Activated T-helper 2 cell treated with anti-CD3 and anti-CD28 coated beads, Interferon-gamma antibody, Interleukin-2, Interleukin-4, amounts not matched to agents 10 μg/mL and 5 μg/mL and 100 μg/mL, durations not matched to agents 14 hours and 24 hours and 36 hours (primary cell): ENCODE measurements around the gene HSPB6. TPM values are rescaled to one million over a fixed set of nuclear protein-coding genes. Genes with fewer than 3 reads are reported as not detected.

Experiments
- DNase-seq: peaks from one replicate; pipeline ENCODE4 v3.0.0; 2021; ENCODE audit warnings: low spot score
- H3K27ac Mint-ChIP-seq: one replicate; pipeline ENCODE4 v1.8.0; 2021; ENCODE audit warnings: mixed read lengths
- H3K27me3 Mint-ChIP-seq: one replicate; pipeline ENCODE4 v1.8.0; 2021; ENCODE audit warnings: low read depth, mixed read lengths
- H3K36me3 Mint-ChIP-seq: one replicate; pipeline ENCODE4 v1.8.0; 2021; ENCODE audit warnings: low read depth, mixed read lengths
- H3K4me1 Mint-ChIP-seq: one replicate; pipeline ENCODE4 v1.8.0; 2021; ENCODE audit warnings: low read depth, mixed read lengths
- H3K4me3 Mint-ChIP-seq: one replicate; pipeline ENCODE4 v1.8.0; 2021; ENCODE audit warnings: low read depth, mild to moderate bottlenecking, moderate library complexity, mixed read lengths
- H3K9me3 Mint-ChIP-seq: one replicate; pipeline ENCODE4 v1.8.0; 2021; ENCODE audit warnings: mixed read lengths
- intact Hi-C: fragments of 100-400 bp; cut with micrococcal nuclease; formaldehyde crosslinking; loops from one replicate; pipeline ENCODE4 v1.15.1; 2023
- total RNA-seq: library from RNA; stranded (reverse); gene quantifications from 2 replicates; pipeline ENCODE4 v1.2.3, GENCODE V29; 2022

Gene HSPB6
- total RNA-seq, 1 donor from 2014 or later, result 0.14 TPM

DNA sequence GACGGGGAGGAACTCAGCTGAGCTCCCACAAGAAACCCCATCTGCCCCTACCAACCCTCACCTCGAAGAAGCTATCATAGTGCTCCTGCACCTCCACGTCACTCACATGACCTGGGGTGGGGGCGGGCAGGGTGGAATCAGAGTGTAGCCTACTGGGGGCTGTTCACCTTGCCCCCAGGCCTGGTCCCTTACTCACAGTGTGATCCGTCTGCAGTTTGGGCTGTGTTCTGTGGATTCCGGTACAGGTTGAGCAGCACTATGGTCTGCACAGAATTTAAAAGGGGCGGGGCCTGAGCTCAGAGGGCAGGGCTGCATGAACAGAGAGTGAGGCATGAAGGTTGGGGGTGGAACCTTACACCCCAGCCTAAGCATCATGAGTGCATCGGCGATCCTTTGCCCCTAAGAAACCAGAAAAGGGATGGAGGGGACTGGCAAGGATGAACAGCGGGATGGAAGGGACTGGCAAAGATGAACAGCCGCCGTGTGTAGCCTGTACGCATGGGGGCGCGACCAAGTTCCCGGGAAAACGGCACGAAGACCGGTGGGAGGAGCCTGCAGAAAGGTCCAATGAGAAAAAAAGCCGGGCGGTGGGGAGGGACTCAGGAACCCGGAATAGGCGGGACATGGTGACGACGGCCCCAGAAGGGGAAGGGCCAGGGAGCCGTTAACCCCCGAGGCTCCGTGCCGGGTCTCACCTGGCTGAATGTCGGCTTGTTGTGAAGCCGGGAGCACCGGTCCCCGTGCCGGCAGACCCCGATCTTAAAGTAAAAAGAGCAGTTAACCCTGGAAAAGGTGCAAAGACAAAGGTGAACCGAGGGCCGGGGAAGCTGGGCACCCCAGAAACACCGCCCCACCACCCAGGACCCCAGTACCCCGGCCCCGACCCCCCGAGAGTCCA lies 12.2 kb downstream of the HSPB6 start:
- Mint-ChIP-seq H3K27ac (peak overlapping the region; percentile 99), H3K36me3 (peaks cover 23% of the 10 kb centered on the region), H3K4me3 (peak overlapping the region; percentile 95), H3K27me3 (no peaks in the 10 kb centered on the region), H3K4me1 (peaks cover 42% of the 10 kb centered on the region), H3K9me3 (no peaks in the 10 kb centered on the region)
- intact Hi-C loops, result loop anchor here (1.0 to 10.0 kb wide), 7 partner anchors 27 to 470 kb away; partner anchors contain the start of genes COX6B1, SDHAF1, THAP8 and WDR62
- peak; percentile 92 for DNase-seq

DNA sequence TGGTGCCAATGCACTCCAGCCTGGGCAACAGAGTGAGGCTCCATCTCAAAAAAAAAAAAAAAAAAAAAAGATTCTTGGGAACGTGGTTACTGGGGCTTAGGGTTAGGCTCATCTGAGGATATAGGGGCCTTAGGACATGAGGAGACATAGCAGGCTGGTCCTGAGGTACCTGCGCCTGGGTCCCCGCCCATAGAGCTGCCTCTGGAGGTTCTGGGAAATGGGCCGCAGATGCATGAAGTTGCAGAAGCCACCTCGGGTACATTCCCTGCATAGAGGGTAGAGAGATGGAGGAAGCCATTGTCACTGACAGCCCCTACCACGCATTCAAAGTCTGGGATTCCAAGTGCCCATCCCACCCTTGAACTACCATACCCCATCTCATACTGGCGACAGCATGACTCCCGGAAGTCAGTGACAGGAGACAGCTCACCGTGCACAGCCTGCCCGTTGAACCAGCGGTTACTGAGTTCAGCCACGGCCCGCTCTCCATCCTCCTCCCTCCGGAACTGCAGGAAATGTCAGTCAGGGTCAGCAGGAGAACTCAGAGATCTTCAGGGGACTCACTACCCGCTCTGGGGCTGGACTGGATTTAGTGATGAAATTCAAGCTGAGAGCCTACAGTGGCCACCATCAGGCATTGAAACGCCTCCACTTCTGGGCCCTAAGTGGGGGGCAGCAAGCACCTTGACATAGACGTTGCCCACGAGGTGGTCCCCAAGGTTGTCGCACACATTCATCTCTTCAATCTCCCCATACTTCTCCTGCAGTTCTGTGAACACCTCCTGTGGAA lies 13.0 kb downstream of the HSPB6 start:
- Mint-ChIP-seq H3K36me3 (peaks cover 28% of the 10 kb centered on the region), H3K4me1 (peaks cover 37% of the 10 kb centered on the region), H3K27me3 (no peaks in the 10 kb centered on the region), H3K27ac (peak overlapping the region; percentile 99), H3K4me3 (peak overlapping the region; percentile 95), H3K9me3 (no peaks in the 10 kb centered on the region)
- no peak for DNase-seq
- intact Hi-C loops, result loop anchor here (1.0 to 10.0 kb wide), 6 partner anchors 42 to 471 kb away; partner anchors contain the start of genes COX6B1, SDHAF1, THAP8 and WDR62

DNA sequence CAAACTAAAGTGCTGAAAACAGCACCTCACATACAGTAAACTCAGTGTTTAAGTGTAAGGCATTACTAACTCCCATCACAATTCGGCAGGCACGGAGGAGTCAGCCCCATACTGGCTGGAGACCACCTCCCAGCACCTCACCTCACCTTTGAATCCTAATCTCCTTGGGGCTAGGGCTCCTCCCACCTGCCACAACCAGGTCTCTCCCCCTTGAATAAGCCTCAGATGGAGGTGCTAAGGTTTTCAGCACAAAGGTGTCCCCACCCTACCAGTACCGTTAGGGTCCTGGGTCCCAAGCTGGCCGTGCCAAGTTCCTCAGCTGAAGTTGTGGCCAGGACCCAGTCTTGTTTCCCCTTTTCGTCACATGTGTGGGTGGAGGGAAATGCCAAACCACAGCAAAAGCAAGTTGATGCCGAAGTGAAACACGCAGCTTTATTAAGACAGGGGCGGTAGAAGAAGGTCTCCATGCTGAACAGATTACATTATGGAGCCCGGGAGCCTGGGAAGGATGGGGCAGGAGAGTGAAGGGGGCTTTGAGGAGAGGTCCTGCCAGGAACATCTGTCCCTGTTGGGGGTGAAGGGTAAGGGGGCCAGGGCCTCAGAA lies 14.6 kb downstream of the HSPB6 start, which contains the start of gene IGFLR1:
TSS of gene IGFLR1 (minus strand) at position 332 of the 604 bp plus-strand sequence. CDS start 1,272 bp downstream, outside the sequence.
- H3K4me1 Mint-ChIP-seq, result peaks cover 31% of the 10 kb centered on the region
- peak; percentile 65 for DNase-seq
- H3K27me3 Mint-ChIP-seq, result no peaks in the 10 kb centered on the region
- H3K4me3 Mint-ChIP-seq, result peak within 1 kb of the TSS; percentile 95
- intact Hi-C loops, result loop anchor here (5.0 to 10.0 kb wide), 4 partner anchors 95 to 473 kb away; partner anchors contain the start of genes COX6B1, SDHAF1, THAP8 and WDR62
- H3K36me3 Mint-ChIP-seq, result peaks cover 40% of the 10 kb centered on the region
- no peaks in the 10 kb centered on the region for H3K9me3 Mint-ChIP-seq
- H3K27ac Mint-ChIP-seq, result peak within 1 kb of the TSS; percentile 95

DNA sequence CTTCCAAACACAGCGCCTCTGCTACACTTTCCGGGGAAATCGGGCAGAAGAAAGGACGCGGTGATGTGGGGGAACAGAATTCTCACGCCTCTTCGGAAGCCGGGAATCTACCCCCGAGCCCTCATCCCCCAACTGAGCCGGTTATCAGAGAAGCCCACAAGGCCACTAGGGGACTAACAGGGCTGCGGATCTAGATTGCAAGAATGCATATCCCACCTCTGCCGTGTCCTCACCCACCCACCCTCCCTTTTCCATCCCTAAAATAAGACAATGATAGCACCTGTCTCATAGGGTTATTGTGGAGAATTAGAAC lies 15.7 kb downstream of the HSPB6 start:
- H3K9me3 Mint-ChIP-seq, result no peaks in the 10 kb centered on the region
- peak overlapping the region; percentile 94 for H3K27ac Mint-ChIP-seq
- H3K36me3 Mint-ChIP-seq, result peaks cover 51% of the 10 kb centered on the region
- intact Hi-C loops, result loop anchor here (2.0 to 10.0 kb wide), 5 partner anchors 46 to 474 kb away; partner anchors contain the start of genes COX6B1, SDHAF1, THAP8 and WDR62
- DNase-seq, result no peak
- no peaks in the 10 kb centered on the region for H3K27me3 Mint-ChIP-seq
- H3K4me1 Mint-ChIP-seq, result peaks cover 30% of the 10 kb centered on the region
- peak overlapping the region; percentile 94 for H3K4me3 Mint-ChIP-seq

DNA sequence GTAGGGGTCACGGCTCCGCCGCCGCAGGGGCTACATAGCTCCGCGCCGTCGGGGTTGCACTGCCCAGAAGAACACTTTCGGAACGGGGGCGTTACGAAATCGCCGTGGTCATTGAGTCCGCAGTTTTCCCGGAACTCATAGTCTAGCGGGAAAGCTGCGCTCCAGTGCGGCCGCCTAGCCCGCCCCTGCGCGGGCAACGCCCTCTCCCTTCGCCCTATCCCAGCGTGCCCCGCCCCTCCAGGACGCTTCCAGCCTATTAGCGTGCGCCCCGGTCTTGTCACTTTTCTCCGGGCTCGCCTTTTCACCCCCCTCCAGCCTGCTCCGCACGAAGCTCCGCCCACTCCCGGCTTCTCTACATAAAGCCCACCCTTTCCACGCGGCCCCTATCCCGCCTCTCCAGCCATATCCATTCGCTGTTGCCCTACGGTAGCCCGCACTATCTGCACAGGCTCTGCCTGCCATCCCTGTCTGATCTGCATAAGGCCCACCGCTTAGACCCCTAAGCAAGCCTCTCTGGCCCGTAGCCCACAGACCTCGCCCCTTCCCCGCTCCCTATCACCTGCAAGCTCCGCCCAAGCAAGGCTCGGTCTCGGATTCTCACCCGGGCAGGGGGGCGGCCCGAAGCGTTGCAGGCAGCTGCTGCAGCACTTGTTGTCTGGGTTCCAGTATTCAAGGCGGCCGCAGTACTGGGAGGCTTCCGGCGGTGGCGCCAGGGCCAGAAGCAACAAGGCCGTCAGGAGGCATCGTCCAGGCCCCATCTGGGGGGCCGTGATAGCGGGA lies 16.2 kb downstream of the HSPB6 start:
- H3K27me3 Mint-ChIP-seq, result no peaks in the 10 kb centered on the region
- H3K4me3 Mint-ChIP-seq, result peak overlapping the region; percentile 94
- peak; percentile 95 for DNase-seq
- H3K36me3 Mint-ChIP-seq, result peaks cover 54% of the 10 kb centered on the region
- intact Hi-C loops, result loop anchor here (1.0 to 10.0 kb wide), 7 partner anchors 28 to 474 kb away; partner anchors contain the start of genes COX6B1, SDHAF1, THAP8 and WDR62
- peaks cover 25% of the 10 kb centered on the region for H3K4me1 Mint-ChIP-seq
- H3K9me3 Mint-ChIP-seq, result no peaks in the 10 kb centered on the region
- H3K27ac Mint-ChIP-seq, result peak overlapping the region; percentile 94

DNA sequence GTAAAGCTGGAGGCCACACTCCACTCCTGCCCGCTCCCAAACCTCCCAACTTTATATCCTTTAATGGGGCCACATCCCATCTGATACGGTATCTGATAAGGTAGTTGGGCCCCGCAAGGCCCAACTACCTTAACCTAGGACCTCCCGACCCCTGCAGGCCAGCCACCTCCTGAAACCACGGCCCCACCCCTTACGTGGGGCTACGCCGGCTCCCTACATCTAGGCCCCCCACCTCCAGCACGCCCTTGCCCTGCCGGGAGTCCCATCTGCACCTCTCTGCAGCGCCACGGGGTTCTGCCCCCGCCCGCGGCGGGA lies 16.8 kb downstream of the HSPB6 start:
- peak overlapping the region; percentile 94 for H3K4me3 Mint-ChIP-seq
- H3K4me1 Mint-ChIP-seq, result peaks cover 25% of the 10 kb centered on the region
- H3K9me3 Mint-ChIP-seq, result no peaks in the 10 kb centered on the region
- H3K36me3 Mint-ChIP-seq, result peaks cover 59% of the 10 kb centered on the region
- H3K27me3 Mint-ChIP-seq, result no peaks in the 10 kb centered on the region
- no peak for DNase-seq
- intact Hi-C loops, result loop anchor here (1.0 to 10.0 kb wide), 7 partner anchors 28 to 475 kb away; partner anchors contain the start of genes COX6B1, SDHAF1, THAP8 and WDR62
- H3K27ac Mint-ChIP-seq, result no peak overlapping the region

DNA sequence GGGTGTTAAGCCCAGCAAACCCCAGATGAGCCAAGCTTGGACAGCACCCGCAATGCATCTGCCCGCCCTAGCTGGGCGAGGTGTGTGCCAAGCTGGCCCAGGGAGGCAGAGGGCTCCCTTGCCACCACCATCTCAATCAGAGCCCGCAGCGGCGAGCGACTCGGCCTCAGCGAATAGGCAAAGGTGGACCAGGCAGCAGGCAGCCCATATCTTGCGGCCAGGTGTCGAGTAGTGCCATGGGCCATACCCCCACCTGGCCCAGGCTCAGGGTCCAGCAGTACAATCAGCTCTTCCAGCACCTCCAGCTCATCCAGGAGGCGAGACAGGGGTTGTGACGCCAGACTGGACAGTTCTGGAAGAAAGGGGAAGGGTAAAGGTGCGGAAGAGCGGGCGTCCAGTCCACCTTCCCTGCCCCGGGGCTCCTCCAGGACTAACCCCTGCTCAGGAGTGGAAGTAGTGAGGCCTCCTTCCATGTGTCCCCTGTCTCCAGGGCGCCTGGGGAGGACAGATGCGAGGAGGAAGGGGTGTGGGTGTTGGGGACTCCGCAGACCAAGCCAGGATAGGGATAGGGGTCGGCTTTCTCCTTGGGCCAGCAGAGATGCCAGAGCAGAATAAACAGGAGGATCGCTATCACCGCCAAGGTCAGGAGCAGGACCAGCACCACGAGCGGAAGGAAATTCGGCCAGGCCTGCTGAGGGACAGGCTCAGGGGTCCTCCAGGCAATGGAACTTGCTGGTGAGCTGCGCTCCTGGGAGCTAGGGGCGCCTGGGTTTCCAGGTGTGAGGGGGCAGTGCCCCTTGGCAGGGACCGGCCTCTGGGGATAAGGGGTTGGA lies 17.3 kb downstream of the HSPB6 start:
- Mint-ChIP-seq H3K27ac (no peak overlapping the region), H3K4me1 (peaks cover 25% of the 10 kb centered on the region), H3K27me3 (no peaks in the 10 kb centered on the region), H3K4me3 (peak overlapping the region; percentile 47), H3K36me3 (peaks cover 65% of the 10 kb centered on the region), H3K9me3 (no peaks in the 10 kb centered on the region)
- DNase-seq, result no peak
- intact Hi-C loops, result loop anchor here (1.0 to 10.0 kb wide), 7 partner anchors 27 to 475 kb away; partner anchors contain the start of genes COX6B1, SDHAF1, THAP8 and WDR62

DNA sequence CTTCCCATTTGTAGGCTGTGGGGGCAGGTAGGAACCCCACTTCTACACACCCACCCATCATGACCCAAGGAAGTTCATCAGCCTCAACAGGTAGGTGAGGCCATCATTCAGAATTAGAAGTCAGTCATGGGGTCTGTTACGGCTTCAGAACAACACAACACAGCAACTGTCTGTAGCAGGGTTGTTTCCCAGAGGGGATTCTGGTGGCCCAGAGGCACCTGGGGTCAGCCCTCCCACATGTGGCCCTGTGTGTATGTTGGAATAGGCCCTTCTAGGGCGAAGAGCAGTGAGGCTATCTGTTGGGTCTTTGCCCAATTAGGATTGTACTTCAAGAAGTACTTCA lies 18.0 kb downstream of the HSPB6 start:
- Mint-ChIP-seq H3K36me3 (peaks cover 68% of the 10 kb centered on the region), H3K27ac (no peak overlapping the region), H3K27me3 (no peaks in the 10 kb centered on the region), H3K4me3 (peak overlapping the region; percentile 47), H3K9me3 (no peaks in the 10 kb centered on the region), H3K4me1 (peaks cover 22% of the 10 kb centered on the region)
- DNase-seq, result no peak
- intact Hi-C loops, result no loop called here

DNA sequence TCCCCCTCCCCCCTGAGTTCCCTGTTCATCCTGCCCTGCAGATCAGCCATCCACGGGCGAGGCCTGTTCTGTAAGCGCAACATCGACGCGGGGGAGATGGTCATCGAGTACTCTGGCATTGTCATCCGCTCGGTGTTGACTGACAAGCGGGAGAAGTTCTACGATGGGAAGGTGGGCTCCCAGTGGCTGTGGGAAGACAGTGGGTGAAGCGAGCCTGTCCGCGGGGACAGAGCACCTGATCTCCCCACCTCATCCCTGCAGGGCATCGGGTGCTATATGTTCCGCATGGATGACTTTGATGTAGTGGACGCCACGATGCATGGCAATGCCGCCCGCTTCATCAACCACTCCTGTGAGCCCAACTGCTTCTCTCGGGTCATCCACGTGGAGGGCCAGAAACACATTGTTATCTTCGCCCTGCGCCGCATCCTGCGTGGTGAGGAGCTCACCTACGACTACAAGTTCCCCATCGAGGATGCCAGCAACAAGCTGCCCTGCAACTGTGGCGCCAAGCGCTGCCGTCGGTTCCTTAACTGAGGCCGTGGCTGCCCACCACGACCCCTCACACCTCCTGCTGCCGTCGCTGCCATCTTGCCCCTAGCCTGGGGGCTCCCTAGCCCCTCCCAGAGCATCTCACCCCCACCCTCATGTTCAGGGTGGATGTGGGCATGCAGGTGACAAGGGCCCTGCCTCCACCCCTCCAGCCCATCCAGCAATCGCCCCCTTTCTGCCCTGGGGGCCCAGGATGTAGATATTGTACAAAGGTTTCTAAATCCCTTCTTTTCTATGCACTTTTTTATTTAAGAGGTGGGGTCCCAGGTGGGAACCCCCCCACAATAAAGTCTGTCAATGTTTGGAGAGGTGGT lies 18.6 kb downstream of the HSPB6 start:
- H3K4me1 Mint-ChIP-seq, result peaks cover 18% of the 10 kb centered on the region
- intact Hi-C loops, result no loop called here
- H3K27me3 Mint-ChIP-seq, result no peaks in the 10 kb centered on the region
- H3K4me3 Mint-ChIP-seq, result no peak overlapping the region
- H3K27ac Mint-ChIP-seq, result no peak overlapping the region
- no peaks in the 10 kb centered on the region for H3K9me3 Mint-ChIP-seq
- no peak for DNase-seq
- H3K36me3 Mint-ChIP-seq, result peaks cover 71% of the 10 kb centered on the region

DNA sequence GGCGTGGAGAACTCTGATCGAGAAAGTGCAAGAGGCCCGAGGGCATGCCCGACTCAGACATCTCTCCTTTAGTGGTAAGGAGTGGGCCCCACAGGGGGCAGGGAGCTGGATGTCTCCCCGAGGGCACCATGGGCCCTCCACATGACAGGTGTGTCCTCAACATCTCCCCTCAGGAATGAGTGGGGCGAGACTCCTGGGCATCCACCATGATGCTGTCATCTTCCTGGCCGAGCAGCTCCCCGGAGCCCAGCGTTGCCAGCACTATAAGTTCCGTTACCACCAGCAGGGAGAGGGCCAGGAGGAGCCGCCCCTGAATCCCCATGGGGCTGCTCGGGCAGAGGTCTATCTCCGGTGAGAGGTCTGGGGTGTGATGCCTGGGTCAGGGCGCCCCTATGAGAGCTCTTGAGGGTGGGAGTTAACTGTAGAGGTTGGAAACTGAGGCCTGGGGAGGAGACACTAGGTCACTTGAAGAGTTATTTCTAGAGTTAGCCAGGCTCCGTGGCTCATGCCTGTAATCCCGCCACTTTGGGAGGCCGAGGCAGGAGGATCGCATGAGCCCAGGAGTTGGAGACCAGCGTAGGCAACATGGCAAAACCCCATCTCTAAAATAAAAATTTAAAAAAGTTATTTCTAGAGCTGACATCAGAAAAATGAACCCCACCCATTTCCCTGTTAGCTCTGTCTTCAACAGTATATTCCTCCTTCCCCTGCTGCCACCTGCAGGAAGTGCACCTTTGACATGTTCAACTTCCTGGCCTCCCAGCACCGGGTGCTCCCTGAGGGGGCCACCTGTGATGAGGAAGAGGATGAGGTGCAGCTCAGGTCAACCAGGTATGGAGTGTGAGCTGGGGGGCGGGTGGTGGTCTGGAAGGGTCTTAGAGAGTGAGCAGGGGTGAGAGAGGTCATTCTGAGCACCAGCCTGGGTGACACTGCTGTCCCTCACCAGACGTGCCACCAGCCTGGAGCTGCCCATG lies 19.6 kb downstream of the HSPB6 start:
- DNase-seq, result no peak
- intact Hi-C loops, result no loop called here

More for the DNA sequence above, 19.6 kb downstream of the HSPB6 start:
- H3K27ac Mint-ChIP-seq, result peak overlapping the region; percentile 62
- H3K9me3 Mint-ChIP-seq, result no peaks in the 10 kb centered on the region
- H3K27me3 Mint-ChIP-seq, result no peaks in the 10 kb centered on the region
- peaks cover 10% of the 10 kb centered on the region for H3K4me1 Mint-ChIP-seq
- no peak overlapping the region for H3K4me3 Mint-ChIP-seq
- H3K36me3 Mint-ChIP-seq, result peaks cover 64% of the 10 kb centered on the region
